Measurements from ENCODE around the gene GRPEL2. TPM values are rescaled to one million over a fixed set of nuclear protein-coding genes. Genes with fewer than 3 reads are reported as not detected.

The GRPEL2 gene
- total RNA-seq, 1 experiment from 2014 or later, result 48.9 TPM

- no TSS peak for BruUV-seq (replicated peaks)
- DNase-seq (ENCODE audit: low read depth, low spot score) (no peak), ATAC-seq (no peak)
- H3K36me3 ChIP-seq (ENCODE audit: control insufficient read depth in 1 of 2, insufficient read depth in 2 of 2, low read length in 2 of 2), result no peaks in the 10 kb centered on the region
- H3K27ac ChIP-seq (ENCODE audit: low read depth, low read length), result no peak overlapping the region
- peaks cover 13 to 23% of the 10 kb centered on the region in 2 experiments for H3K4me1 ChIP-seq (ENCODE audit: control insufficient read depth in 1 of 2, insufficient read depth in 2 of 2, low read length in 2 of 2)
- no peak overlapping the region for H2AFZ ChIP-seq (ENCODE audit: low read depth, low read length, poor library complexity, severe bottlenecking)
- no peaks in the 10 kb centered on the region for H4K20me1 ChIP-seq (ENCODE audit: insufficient read depth)
- intact Hi-C loops (cut with micrococcal nuclease), result no loop called here
- no peaks in the 10 kb centered on the region for H3K79me2 ChIP-seq (ENCODE audit: insufficient read depth, low read length)
- CTCF ChIA-PET, result no interaction called here
- H3K9me2 ChIP-seq (ENCODE audit: insufficient read depth), result no peaks in the 10 kb centered on the region
- H3K9me3 ChIP-seq (ENCODE audit: control insufficient read depth in 1 of 2, insufficient read depth in 1 of 2, low read depth in 1 of 2, low read length in 2 of 2), result no peaks in the 10 kb centered on the region
- POLR2A ChIA-PET, result no interaction called here
- H3K27me3 ChIP-seq (ENCODE audit: insufficient read depth, low read length), result no peaks in the 10 kb centered on the region
- TF ChIP-seq POLR2AphosphoS5 (IDR thresholded peaks at IDR 0.05; ENCODE audit: low read depth, low read length), result no peak
- no peak for TF ChIP-seq FOSL1 (IDR thresholded peaks at IDR 0.05; ENCODE audit: low read depth)
- TF ChIP-seq CBX3 (IDR thresholded peaks at IDR 0.05; ENCODE audit: low read depth), result no peak
- no peak for TF ChIP-seq SRF (IDR thresholded peaks at IDR 0.05; ENCODE audit: low read depth)
- TF ChIP-seq RAD21 (IDR thresholded peaks at IDR 0.05; ENCODE audit: low read depth), result no peak
- TF ChIP-seq SP1 (IDR thresholded peaks at IDR 0.05; ENCODE audit: low read depth), result no peak
- TF ChIP-seq, protein P1, sequence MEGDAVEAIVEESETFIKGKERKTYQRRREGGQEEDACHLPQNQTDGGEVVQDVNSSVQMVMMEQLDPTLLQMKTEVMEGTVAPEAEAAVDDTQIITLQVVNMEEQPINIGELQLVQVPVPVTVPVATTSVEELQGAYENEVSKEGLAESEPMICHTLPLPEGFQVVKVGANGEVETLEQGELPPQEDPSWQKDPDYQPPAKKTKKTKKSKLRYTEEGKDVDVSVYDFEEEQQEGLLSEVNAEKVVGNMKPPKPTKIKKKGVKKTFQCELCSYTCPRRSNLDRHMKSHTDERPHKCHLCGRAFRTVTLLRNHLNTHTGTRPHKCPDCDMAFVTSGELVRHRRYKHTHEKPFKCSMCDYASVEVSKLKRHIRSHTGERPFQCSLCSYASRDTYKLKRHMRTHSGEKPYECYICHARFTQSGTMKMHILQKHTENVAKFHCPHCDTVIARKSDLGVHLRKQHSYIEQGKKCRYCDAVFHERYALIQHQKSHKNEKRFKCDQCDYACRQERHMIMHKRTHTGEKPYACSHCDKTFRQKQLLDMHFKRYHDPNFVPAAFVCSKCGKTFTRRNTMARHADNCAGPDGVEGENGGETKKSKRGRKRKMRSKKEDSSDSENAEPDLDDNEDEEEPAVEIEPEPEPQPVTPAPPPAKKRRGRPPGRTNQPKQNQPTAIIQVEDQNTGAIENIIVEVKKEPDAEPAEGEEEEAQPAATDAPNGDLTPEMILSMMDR (IDR thresholded peaks at IDR 0.05 in 2 of 3, conservative IDR thresholded peaks at IDR 0.05 in 1 of 3; ENCODE audit: borderline replicate concordance in 1 of 3, insufficient read depth in 1 of 3, low read depth in 2 of 3, low read length in 2 of 3), result no peak
- TF ChIP-seq, protein P2, sequence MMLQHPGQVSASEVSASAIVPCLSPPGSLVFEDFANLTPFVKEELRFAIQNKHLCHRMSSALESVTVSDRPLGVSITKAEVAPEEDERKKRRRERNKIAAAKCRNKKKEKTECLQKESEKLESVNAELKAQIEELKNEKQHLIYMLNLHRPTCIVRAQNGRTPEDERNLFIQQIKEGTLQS (IDR thresholded peaks at IDR 0.05), result no peak
- no peak for TF ChIP-seq EGR1 (IDR thresholded peaks at IDR 0.05; ENCODE audit: low read depth)
- TF ChIP-seq MAX (IDR thresholded peaks at IDR 0.05), result no peak
- no peak for TF ChIP-seq TCF7L2 (IDR thresholded peaks at IDR 0.05; ENCODE audit: borderline replicate concordance, extremely low read depth, insufficient read depth, insufficient read length)
- no peak for TF ChIP-seq ELF1 (IDR thresholded peaks at IDR 0.05; ENCODE audit: borderline replicate concordance, low read depth)
- TF ChIP-seq EZH2phosphoT487 (IDR thresholded peaks at IDR 0.05; ENCODE audit: borderline replicate concordance), result no peak
- TF ChIP-seq EZH2 (IDR thresholded peaks at IDR 0.05), result no peak
- TF ChIP-seq JUND (IDR thresholded peaks at IDR 0.05), result no peak
- no peak for TF ChIP-seq ZNF274 (IDR thresholded peaks at IDR 0.05; ENCODE audit: low read depth, low read length)
- TF ChIP-seq, protein P3, sequence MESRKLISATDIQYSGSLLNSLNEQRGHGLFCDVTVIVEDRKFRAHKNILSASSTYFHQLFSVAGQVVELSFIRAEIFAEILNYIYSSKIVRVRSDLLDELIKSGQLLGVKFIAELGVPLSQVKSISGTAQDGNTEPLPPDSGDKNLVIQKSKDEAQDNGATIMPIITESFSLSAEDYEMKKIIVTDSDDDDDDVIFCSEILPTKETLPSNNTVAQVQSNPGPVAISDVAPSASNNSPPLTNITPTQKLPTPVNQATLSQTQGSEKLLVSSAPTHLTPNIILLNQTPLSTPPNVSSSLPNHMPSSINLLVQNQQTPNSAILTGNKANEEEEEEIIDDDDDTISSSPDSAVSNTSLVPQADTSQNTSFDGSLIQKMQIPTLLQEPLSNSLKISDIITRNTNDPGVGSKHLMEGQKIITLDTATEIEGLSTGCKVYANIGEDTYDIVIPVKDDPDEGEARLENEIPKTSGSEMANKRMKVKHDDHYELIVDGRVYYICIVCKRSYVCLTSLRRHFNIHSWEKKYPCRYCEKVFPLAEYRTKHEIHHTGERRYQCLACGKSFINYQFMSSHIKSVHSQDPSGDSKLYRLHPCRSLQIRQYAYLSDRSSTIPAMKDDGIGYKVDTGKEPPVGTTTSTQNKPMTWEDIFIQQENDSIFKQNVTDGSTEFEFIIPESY (IDR thresholded peaks at IDR 0.05; ENCODE audit: extremely low read depth, insufficient replicate concordance, low read length), result no peak
- no peak overlapping the region for H3K4me2 ChIP-seq (ENCODE audit: low read length)
- RAD21 ChIA-PET (ENCODE audit: low non-redundant PET in 1 of 2, low total read pairs in 2 of 2, uncharacterized antibody in 2 of 2, unreplicated experiment in 2 of 2), result no interaction called here
- H3K9ac ChIP-seq (ENCODE audit: low read length), result no peak overlapping the region
- H3K4me3 ChIP-seq (replicated peaks in 1 of 2; ENCODE audit: low read depth in 1 of 2, low read length in 2 of 2), result no peak overlapping the region
These were observed 21.6 kb upstream of the GRPEL2 start for GRCh38 chr5:149323621-149324205.
